K562 (cell line): ENCODE results near the gene APOL4. TPM values are rescaled to one million over a fixed set of nuclear protein-coding genes. Genes with fewer than 3 reads are reported as not detected.

Experiments used
- ARID2 ChIP-seq: fragments of 450-650 bp; IDR thresholded peaks from 2 replicates; pipeline ENCODE4 v1.6.1; 2017; ENCODE audit warnings: antibody characterized with exemption, mild to moderate bottlenecking
- CBFA2T2 ChIP-seq: fragments of 450-650 bp; conservative IDR thresholded peaks from 2 replicates; pipeline ENCODE4 v1.6.1; 2017; ENCODE audit warnings: mild to moderate bottlenecking
- CHD1 ChIP-seq: fragments of 200-600 bp; sonication (generic); IDR thresholded peaks from one replicate; pipeline ENCODE4 v1.6.1; 2012; ENCODE audit warnings: mild to moderate bottlenecking, moderate library complexity, low read length, inconsistent platforms
- EP400 ChIP-seq: fragments of 450-650 bp; IDR thresholded peaks from 2 replicates; pipeline ENCODE4 v1.6.1; 2017; ENCODE audit warnings: antibody characterized with exemption, mild to moderate bottlenecking, moderate library complexity
- ESRRA ChIP-seq: fragments of 450-650 bp; IDR thresholded peaks from 2 replicates; pipeline ENCODE4 v1.6.1; 2014; ENCODE audit warnings: low read depth, mild to moderate bottlenecking, moderate library complexity, borderline replicate concordance
- FOXK2 ChIP-seq, 2 experiments: fragments of 450-650 bp; IDR thresholded peaks in 1 of 2; conservative IDR thresholded peaks in 1 of 2; 2 replicates each; pipeline ENCODE4 v1.6.1; 2016; ENCODE audit warnings: low read depth in 2 of 2, mild to moderate bottlenecking in 1 of 2
- FOXO4 ChIP-seq: fragments of 450-650 bp; formaldehyde crosslinking; IDR thresholded peaks from 2 replicates; pipeline ENCODE4 v1.4.0; 2020; ENCODE audit warnings: mild to moderate bottlenecking, moderate library complexity
- HNRNPLL ChIP-seq: fragments of 200-400 bp; formaldehyde crosslinking; IDR thresholded peaks from 2 replicates; pipeline ENCODE4 v1.6.1; 2017; ENCODE audit warnings: low read length, low read depth, mild to moderate bottlenecking; ENCODE audit not compliant: poor library complexity, severe bottlenecking
- MBD2 ChIP-seq: sonication (generic); IDR thresholded peaks from 2 replicates; pipeline ENCODE4 v1.6.1; 2016; ENCODE audit warnings: low read depth, borderline replicate concordance
- MEF2A ChIP-seq: IDR thresholded peaks from 2 replicates; pipeline ENCODE4 v1.6.1; 2011; ENCODE audit warnings: low read depth, mild to moderate bottlenecking, low read length, moderate library complexity; ENCODE audit not compliant: control insufficient read depth
- MXI1 ChIP-seq: IDR thresholded peaks from 2 replicates; pipeline ENCODE4 v1.6.1; 2011; ENCODE audit warnings: low read depth, mild to moderate bottlenecking, improper control_type of control experiment, low read length
- NCOA4 ChIP-seq: fragments of 450-650 bp; IDR thresholded peaks from 2 replicates; pipeline ENCODE4 v1.6.1; 2018; ENCODE audit warnings: mild to moderate bottlenecking; ENCODE audit not compliant: partially characterized antibody
- RAD51 ChIP-seq: fragments of 450-650 bp; IDR thresholded peaks from 2 replicates; pipeline ENCODE4 v1.7.1; 2016; ENCODE audit warnings: low read depth, mild to moderate bottlenecking, borderline replicate concordance
- RBM17 ChIP-seq: fragments of 200-400 bp; formaldehyde crosslinking; IDR thresholded peaks from 2 replicates; pipeline ENCODE4 v1.6.1; 2017; ENCODE audit warnings: low read depth, mild to moderate bottlenecking, low read length, borderline replicate concordance
- SIRT6 ChIP-seq: IDR thresholded peaks from one replicate; pipeline ENCODE4 v1.6.1; 2012; ENCODE audit warnings: low read depth, mild to moderate bottlenecking, control low read depth, inconsistent platforms, low read length, moderate library complexity
- SMARCC2 ChIP-seq: fragments of 450-650 bp; IDR thresholded peaks from 2 replicates; pipeline ENCODE4 v1.6.1; 2017; ENCODE audit warnings: antibody characterized with exemption, moderate library complexity, mild to moderate bottlenecking, low read depth
- SREBF2 ChIP-seq: sonication (generic); formaldehyde crosslinking; IDR thresholded peaks from 2 replicates; pipeline ENCODE4 v1.4.0; 2020; ENCODE audit warnings: mild to moderate bottlenecking, missing genetic modification reagents
- SUPT5H ChIP-seq: fragments of 450-650 bp; IDR thresholded peaks from 2 replicates; pipeline ENCODE4 v1.6.1; 2016
- ZBTB5 ChIP-seq: fragments of 450-650 bp; IDR thresholded peaks from 2 replicates; pipeline ENCODE4 v1.6.1; 2017; ENCODE audit warnings: antibody characterized with exemption
- ZEB2 ChIP-seq: fragments of 450-650 bp; IDR thresholded peaks from 2 replicates; pipeline ENCODE4 v1.6.1; 2016
- ZNF695 ChIP-seq: fragments of 450-650 bp; formaldehyde crosslinking; IDR thresholded peaks from 2 replicates; pipeline ENCODE4 v1.4.0; 2020; ENCODE audit warnings: mild to moderate bottlenecking, moderate library complexity
- ZNF699 ChIP-seq: fragments of 250-450 bp; sonication (Bioruptor Pico); IDR thresholded peaks from 2 replicates; pipeline ENCODE4 v1.8.0; 2021; ENCODE audit warnings: mild to moderate bottlenecking, moderate library complexity; ENCODE audit not compliant: insufficient replicate concordance
- polyA plus RNA-seq, 8 experiments: library from polyadenylated mRNA; depleted of rRNA in 4 of 8; stranded (reverse) in 5 of 8; unstranded in 3 of 8; fragments of >200 nt; fragmentation: Nextera tagmentation in 2 of 8; fragmentation: Illumina TruSeq in 1 of 8; extraction: Ambion mirVana in 2 of 8; extraction: Trizol in 1 of 8; gene quantifications; 2 replicates each; pipeline versions ENCODE4 v1.2.1 to v1.2.3, GENCODE V29; 2011 to 2014; ENCODE audit warnings: inconsistent platforms in 1 of 8, missing spikeins in 1 of 8
- total RNA-seq, 7 experiments: library from RNA; depleted of rRNA in 6 of 7; stranded (reverse); fragments of >200 nt in 6 of 7; fragmentation: Illumina TruSeq in 2 of 7; extraction: Trizol in 2 of 7; gene quantifications; 2 replicates each; pipeline versions ENCODE4 v1.2.1 to v1.2.3, GENCODE V29; 2011 to 2021; ENCODE audit warnings: low replicate concordance in 1 of 7
- TF ChIP-seq, protein P1 (sequence below), 2 experiments: fragments of 450-650 bp; IDR thresholded peaks; 2 replicates each; pipeline ENCODE4 v1.6.1; 2016
- TF ChIP-seq, protein P2 (sequence below), 2 experiments: fragments of 250-450 bp in 1 of 2; fragments of 450-650 bp in 1 of 2; sonication (Bioruptor Pico) in 1 of 2; IDR thresholded peaks; 2 replicates each; pipeline versions ENCODE4 v1.6.1 to v1.8.0; 2016 to 2021; ENCODE audit warnings: mild to moderate bottlenecking in 2 of 2, moderate library complexity in 2 of 2, missing compliant biosample characterization in 1 of 2, missing genetic modification characterization in 1 of 2

APOL4 gene
- total and polyA plus RNA-seq, 9 of the 15 experiments (the other 6 are each of a cell fraction or from before 2014, with no cell fraction given), result 6.5 to 15.0 (median 9.8) TPM

- TF ChIP-seq ESRRA (peak; percentile 31; the same call in 1 of the 2 replicates), MBD2 (no peak), FOXO4 (no peak), ZNF695 (CRISPR knock-in tag) (no peak), MEF2A (no peak), FOXK2 (conservative IDR thresholded peaks at IDR 0.05 in 1 of 2, IDR thresholded peaks at IDR 0.05 in 1 of 2; ENCODE audit: low read depth in 2 of 2) (peak in 1 of 2 experiments; percentile 66; a peak in 2 of 4 replicates), SIRT6 (no peak), RAD51 (no peak), MXI1 (peak; percentile 31; the same call in 1 of the 2 replicates), SUPT5H (0 out of 2 replicates have a peak, but pooled peaks have one; percentile 41), ZNF699 (CRISPR knock-in tag) (no peak), CHD1 (no peak), SMARCC2 (no peak), CBFA2T2 (peak; percentile 20; the same call in 1 of the 2 replicates), EP400 (peak; percentile 57), ARID2 (no peak), HNRNPLL (no peak), RBM17 (no peak), SREBF2 (no peak), NCOA4 (no peak), ZEB2 (no peak), ZBTB5 (peak; percentile 98)
- TF ChIP-seq, protein P1, sequence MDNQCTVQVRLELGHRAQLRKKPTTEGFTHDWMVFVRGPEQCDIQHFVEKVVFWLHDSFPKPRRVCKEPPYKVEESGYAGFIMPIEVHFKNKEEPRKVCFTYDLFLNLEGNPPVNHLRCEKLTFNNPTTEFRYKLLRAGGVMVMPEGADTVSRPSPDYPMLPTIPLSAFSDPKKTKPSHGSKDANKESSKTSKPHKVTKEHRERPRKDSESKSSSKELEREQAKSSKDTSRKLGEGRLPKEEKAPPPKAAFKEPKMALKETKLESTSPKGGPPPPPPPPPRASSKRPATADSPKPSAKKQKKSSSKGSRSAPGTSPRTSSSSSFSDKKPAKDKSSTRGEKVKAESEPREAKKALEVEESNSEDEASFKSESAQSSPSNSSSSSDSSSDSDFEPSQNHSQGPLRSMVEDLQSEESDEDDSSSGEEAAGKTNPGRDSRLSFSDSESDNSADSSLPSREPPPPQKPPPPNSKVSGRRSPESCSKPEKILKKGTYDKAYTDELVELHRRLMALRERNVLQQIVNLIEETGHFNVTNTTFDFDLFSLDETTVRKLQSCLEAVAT (IDR thresholded peaks at IDR 0.05), result peak in 1 of 2 experiments; percentile 89; a peak in 2 of 4 replicates
- TF ChIP-seq, protein P2, sequence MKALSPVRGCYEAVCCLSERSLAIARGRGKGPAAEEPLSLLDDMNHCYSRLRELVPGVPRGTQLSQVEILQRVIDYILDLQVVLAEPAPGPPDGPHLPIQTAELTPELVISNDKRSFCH (CRISPR knock-in tag; IDR thresholded peaks at IDR 0.05), result no peak
- TF ChIP-seq, protein P2 (tag; IDR thresholded peaks at IDR 0.05), result 0 out of 2 replicates have a peak, but pooled peaks have one; percentile 26
These were observed at the start of gene APOL4 (continued) for GRCh38 chr22:36201630-36202319.
